Measurements from ENCODE around the gene RECQL5. TPM values are rescaled to one million over a fixed set of nuclear protein-coding genes. Genes with fewer than 3 reads are reported as not detected.
A peak's percentile ranks its signal among the peaks of the same experiment; 100 is the strongest.

The RECQL5 gene
- polyA plus RNA-seq, 2 of the 4 experiments (the other 2 are of a cell fraction), result 22.7 to 39.9 TPM

DNA sequence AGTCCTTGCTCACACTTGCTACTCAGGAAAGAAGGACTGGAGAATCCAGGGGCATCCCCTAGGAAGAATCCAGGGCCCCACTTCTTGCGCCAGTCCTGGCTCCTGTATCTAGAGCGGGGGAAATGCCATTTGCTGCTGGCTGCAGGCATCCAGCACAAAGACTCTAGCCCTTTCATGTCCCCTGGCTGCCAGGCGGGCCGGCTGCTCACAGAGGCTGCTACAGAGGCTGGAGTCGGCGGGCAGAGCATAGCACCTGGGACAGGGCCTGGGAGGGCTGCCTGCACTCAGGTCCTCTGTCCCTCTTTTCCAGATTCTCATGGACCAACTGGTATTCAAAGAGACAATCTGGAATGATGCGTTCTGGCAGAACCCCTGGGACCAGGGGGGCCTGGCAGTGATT, 19.9 kb downstream of the RECQL5 start:
- POLR2A ChIA-PET, result interaction anchor here (0.9 to 2.8 kb wide), 4 partner anchors 14 to 133 kb away, joined by 3 to 15 read pairs (median 6); partner anchors contain the start of genes RECQL5 and SMIM5
- peak overlapping the region; percentile 91 to 92 for H3K27ac ChIP-seq

GRCh38 chr17:75646638-75646992, 20.3 kb downstream of the RECQL5 start:
- CTCF ChIA-PET, result interaction anchor here (1.5 to 51.3 kb wide), 7 partner anchors 0 to 98 kb away, joined by 3 to 2254 read pairs (median 19); partner anchors contain the start of genes GALK1, RECQL5, SAP30BP and SMIM5
- Histone ChIP-seq H3K4me2 (peak overlapping the region; percentile 79), H3K9me3 (no peaks in the 10 kb centered on the region), H3K4me3 (peak overlapping the region; percentile 25; the same call in 1 of the 3 replicates), H3K27ac (peak overlapping the region; percentile 91 to 92), H3K4me1 (peaks cover 31% of the 10 kb centered on the region)
- POLR2A ChIA-PET, result interaction anchor here (0.9 to 2.8 kb wide), 4 partner anchors 14 to 133 kb away, joined by 3 to 15 read pairs (median 6); partner anchors contain the start of genes RECQL5 and SMIM5
- peak in 1 of 2 experiments; percentile 2; a peak in 1 of 6 replicates for ATAC-seq
- WGBS (ENCODE audit: missing lambda C conversion rate), result 93% methylated on average over 6 of the region's 6 CpGs
- TF ChIP-seq HOXB5 (CRISPR knock-in tag; IDR thresholded peaks at IDR 0.05), result no peak; the same call in 1 of the 2 replicates
- TF ChIP-seq NFE2L2 (conservative IDR thresholded peaks at IDR 0.05; ENCODE audit: low read length), result no peak
- TF ChIP-seq FOSB (CRISPR knock-in tag; IDR thresholded peaks at IDR 0.05), result 0 out of 2 replicates have a peak, but pooled peaks have one; percentile 2
- no peak for TF ChIP-seq SREBF2 (IDR thresholded peaks at IDR 0.05)
- TF ChIP-seq MAZ (IDR thresholded peaks at IDR 0.05; ENCODE audit: borderline replicate concordance, low read depth, low read length), result no peak
- TF ChIP-seq EHF (CRISPR knock-in tag; IDR thresholded peaks at IDR 0.05), result peak; percentile 8; the same call in 1 of the 2 replicates
- TF ChIP-seq HDAC2 (IDR thresholded peaks at IDR 0.05), result no peak
- TF ChIP-seq, protein P1, sequence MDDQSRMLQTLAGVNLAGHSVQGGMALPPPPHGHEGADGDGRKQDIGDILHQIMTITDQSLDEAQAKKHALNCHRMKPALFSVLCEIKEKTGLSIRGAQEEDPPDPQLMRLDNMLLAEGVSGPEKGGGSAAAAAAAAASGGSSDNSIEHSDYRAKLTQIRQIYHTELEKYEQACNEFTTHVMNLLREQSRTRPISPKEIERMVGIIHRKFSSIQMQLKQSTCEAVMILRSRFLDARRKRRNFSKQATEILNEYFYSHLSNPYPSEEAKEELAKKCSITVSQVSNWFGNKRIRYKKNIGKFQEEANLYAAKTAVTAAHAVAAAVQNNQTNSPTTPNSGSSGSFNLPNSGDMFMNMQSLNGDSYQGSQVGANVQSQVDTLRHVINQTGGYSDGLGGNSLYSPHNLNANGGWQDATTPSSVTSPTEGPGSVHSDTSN (IDR thresholded peaks at IDR 0.05), result no peak
- TF ChIP-seq ATOH8 (CRISPR knock-in tag; IDR thresholded peaks at IDR 0.05; ENCODE audit: low read depth), result 0 out of 2 replicates have a peak, but pooled peaks have one; percentile 4
- TF ChIP-seq CHD4 (IDR thresholded peaks at IDR 0.05; ENCODE audit: borderline replicate concordance), result no peak
- no peak for TF ChIP-seq RCOR1 (IDR thresholded peaks at IDR 0.05; ENCODE audit: low read depth, low read length)
- no peak for TF ChIP-seq JUNB (IDR thresholded peaks at IDR 0.05)
- no peak for TF ChIP-seq RARB (CRISPR knock-in tag; IDR thresholded peaks at IDR 0.05)
- TF ChIP-seq HEYL (CRISPR knock-in tag; IDR thresholded peaks at IDR 0.05), result no peak
- no peak for TF ChIP-seq RNF2 (IDR thresholded peaks at IDR 0.05; ENCODE audit: borderline replicate concordance, low read depth)
- DNase-seq (ENCODE audit: low read depth in 1 of 2, low spot score in 1 of 2), result no peak
- FAIRE-seq, result no peak

More for the DNA sequence above, 19.9 kb downstream of the RECQL5 start:
- Histone ChIP-seq H3K4me2 (peak overlapping the region; percentile 79), H3K4me1 (peaks cover 31% of the 10 kb centered on the region), H3K4me3 (no peak overlapping the region), H3K9me3 (no peaks in the 10 kb centered on the region)
- TF ChIP-seq HEYL (CRISPR knock-in tag; IDR thresholded peaks at IDR 0.05) (no peak), ZC3H11A (IDR thresholded peaks at IDR 0.05) (no peak), MAFK (IDR thresholded peaks at IDR 0.05; ENCODE audit: partially characterized antibody) (no peak), HDAC2 (IDR thresholded peaks at IDR 0.05) (no peak), ELK1 (IDR thresholded peaks at IDR 0.05; ENCODE audit: low read depth, low read length) (no peak), TP53 (CRISPR knock-in tag; IDR thresholded peaks at IDR 0.05) (no peak), ZFP36 (IDR thresholded peaks at IDR 0.05; ENCODE audit: borderline replicate concordance, partially characterized antibody) (no peak), ZNF302 (CRISPR knock-in tag; IDR thresholded peaks at IDR 0.05) (no peak), NFE2L2 (conservative IDR thresholded peaks at IDR 0.05; ENCODE audit: low read length) (no peak), EP300 (IDR thresholded peaks at IDR 0.05) (no peak), BHLHE40 (IDR thresholded peaks at IDR 0.05; ENCODE audit: low read depth, low read length) (no peak), CTCF (IDR thresholded peaks at IDR 0.05) (no peak), KDM1A (IDR thresholded peaks at IDR 0.05; ENCODE audit: low read depth) (no peak), RARB (CRISPR knock-in tag; IDR thresholded peaks at IDR 0.05) (no peak), EHMT2 (IDR thresholded peaks at IDR 0.05; ENCODE audit: low read depth) (no peak), NR3C1 (IDR thresholded peaks at IDR 0.05) (no peak), KDM5A (IDR thresholded peaks at IDR 0.05) (no peak), HOXB13 (CRISPR knock-in tag; IDR thresholded peaks at IDR 0.05; ENCODE audit: low read depth) (no peak), MAZ (IDR thresholded peaks at IDR 0.05; ENCODE audit: borderline replicate concordance, low read depth, low read length) (no peak)
- TF ChIP-seq, protein P1 (IDR thresholded peaks at IDR 0.05), result no peak
- FAIRE-seq (no peak), ATAC-seq (no peak), DNase-seq (ENCODE audit: low read depth in 1 of 2, low spot score in 1 of 2) (no peak)
- WGBS (ENCODE audit: missing lambda C conversion rate), result 91% methylated on average over 7 of the region's 7 CpGs
- CTCF ChIA-PET, result interaction anchor here (1.5 to 51.3 kb wide), 7 partner anchors 1 to 98 kb away, joined by 3 to 2254 read pairs (median 19); partner anchors contain the start of genes GALK1, RECQL5, SAP30BP and SMIM5

All from A549 (cell line).